GM19467 (cell line): ENCODE data around the gene FHOD3.
"Not testable (repeated sequence)": the region's sequence is repeated elsewhere in the genome, so short reads cannot be mapped to it uniquely, and the experiment has no call there.

ENCODE experiments used
- ATAC-seq: cut with Tn5 transposase; IDR thresholded peaks from one replicate; pipeline ENCODE4 v1.9.1; 2021; ENCODE audit warnings: mild to moderate bottlenecking, moderate library complexity; ENCODE audit not compliant: unreplicated experiment

Gene FHOD3

GRCh38 chr18:36809590-36810381 lies 512.3 kb downstream of the FHOD3 start:
- peak; percentile 96 for ATAC-seq

- no peak for ATAC-seq
Observed at GRCh38 chr18:36811430-36811829, 513.9 kb downstream of the FHOD3 start.

DNA sequence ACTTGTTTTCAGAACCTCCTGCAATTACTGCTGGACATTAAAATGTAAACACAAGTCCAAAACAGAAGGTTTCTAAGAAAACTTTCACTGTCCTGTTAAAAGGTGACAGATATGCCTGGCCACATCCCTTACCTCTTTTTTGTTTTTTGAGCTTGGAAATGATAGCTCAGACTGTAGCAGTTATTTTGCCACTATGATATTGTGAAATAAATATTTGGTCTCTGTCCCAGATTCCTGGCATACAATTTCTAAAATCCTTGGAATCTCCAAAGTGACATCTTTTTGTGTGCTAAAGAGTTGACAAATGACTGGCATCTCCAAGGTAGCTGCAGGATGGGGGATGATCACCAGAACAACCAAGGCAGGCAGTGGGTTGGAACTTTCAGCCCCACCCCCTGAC lies 514.4 kb downstream of the FHOD3 start:
- ATAC-seq, result no peak

DNA sequence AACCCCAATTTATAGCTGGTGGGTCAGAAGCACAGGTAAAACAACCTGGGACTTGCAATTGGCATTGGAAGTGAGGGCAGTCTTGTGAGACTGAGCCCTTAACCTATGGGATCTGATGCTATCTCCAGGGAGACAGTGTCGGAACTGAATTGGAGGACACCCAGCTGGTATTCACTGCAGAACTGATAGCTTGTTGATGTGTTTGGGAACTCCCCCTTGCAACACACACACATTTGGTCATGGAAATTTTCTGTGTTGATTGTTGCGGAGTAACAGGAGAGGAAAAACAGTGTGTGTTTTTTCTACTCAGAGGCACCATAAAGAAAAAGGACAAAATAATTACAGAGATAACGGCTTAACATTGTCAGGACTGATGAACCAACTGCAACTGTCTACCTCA lies 515.2 kb downstream of the FHOD3 start:
- ATAC-seq, result no peak

GRCh38 chr18:36813101-36813775 lies 515.7 kb downstream of the FHOD3 start:
- ATAC-seq, result no peak

- ATAC-seq, result no peak
Observed at GRCh38 chr18:36813824-36814223, 516.3 kb downstream of the FHOD3 start.

DNA sequence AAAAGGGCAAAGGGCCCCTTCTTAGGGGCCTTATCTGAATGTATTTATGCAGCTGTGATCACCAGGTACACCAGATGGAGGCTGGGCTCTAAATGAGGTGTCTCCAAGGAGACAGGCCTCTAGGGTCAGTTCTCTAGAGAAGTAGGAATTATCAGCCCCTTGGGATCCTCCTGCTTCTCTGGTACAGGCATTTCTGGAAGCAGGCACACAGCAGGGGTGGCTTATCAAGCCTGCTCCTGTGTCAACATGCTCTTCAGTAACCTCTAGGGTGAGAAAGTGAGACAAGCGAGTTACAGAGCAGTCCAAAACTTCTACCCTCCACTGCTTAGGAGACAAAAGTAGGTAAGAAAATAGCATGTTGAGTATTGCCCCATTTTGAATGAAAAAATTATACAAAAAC lies 517.5 kb downstream of the FHOD3 start:
- ATAC-seq, result no peak

DNA sequence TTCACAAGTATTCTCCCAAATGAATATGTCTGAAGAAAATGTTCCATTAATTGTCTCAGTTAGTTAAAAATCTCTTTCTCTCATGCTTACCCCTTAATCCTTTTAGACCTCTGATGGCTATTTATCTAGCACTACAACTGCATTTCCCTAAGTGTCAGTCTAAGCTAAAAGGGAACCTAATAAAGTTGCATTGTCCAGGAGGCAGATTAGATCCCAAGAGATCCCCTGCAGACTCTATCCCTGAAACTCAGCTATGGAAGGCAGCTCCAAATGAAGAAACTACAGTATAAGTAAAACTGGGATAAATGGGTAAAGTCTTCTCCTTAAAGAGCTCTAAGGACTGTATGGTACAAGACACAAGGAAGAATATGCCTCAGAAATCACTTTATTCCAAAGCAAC lies 518.6 kb downstream of the FHOD3 start:
- not testable (repeated sequence) for ATAC-seq

DNA sequence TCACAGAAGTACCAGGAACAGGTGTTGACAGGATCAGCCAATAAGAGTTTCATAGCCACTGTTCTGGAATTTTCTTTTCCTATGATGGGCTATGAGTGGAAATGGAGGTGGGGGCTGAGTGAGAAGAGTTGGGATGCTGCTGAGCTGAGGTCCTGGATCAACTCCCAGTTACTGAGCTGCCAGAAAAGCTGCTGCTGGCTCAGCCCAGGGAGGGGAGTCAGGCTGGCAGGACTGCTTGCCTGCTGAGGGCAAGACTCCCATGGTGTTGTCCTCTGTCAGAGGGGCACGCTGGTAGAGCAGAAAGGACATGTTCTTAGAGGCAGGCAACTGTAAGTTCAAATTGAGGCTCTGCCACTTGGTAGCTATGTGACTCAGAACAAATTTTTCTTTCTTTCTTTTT lies 519.5 kb downstream of the FHOD3 start:
- no peak for ATAC-seq

GRCh38 chr18:36818652-36819051 lies 521.1 kb downstream of the FHOD3 start:
- no peak for ATAC-seq

DNA sequence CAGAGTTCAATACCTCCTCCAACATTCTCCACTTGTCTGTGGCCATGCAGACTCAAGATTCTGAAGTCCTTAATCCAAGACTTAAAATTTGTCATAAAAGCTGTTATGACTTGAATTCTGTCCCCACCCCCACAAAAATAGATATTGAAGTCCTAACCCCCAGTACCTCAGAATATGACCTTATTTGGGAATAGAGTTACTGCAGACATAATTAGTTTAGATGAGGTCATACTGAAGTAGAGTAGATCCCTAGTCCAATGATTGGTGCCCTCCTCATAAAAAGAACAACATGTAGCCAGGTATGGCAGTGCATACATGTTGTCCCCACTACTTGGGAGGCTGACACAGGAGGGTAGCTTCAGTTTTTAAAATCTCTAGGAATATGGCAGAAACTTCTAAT lies 522.1 kb downstream of the FHOD3 start:
- no peak for ATAC-seq

- no peak for ATAC-seq
Observed at GRCh38 chr18:36821681-36822080, 524.2 kb downstream of the FHOD3 start.

- ATAC-seq, result no peak
Observed at GRCh38 chr18:36825526-36825925, 528.0 kb downstream of the FHOD3 start.

DNA sequence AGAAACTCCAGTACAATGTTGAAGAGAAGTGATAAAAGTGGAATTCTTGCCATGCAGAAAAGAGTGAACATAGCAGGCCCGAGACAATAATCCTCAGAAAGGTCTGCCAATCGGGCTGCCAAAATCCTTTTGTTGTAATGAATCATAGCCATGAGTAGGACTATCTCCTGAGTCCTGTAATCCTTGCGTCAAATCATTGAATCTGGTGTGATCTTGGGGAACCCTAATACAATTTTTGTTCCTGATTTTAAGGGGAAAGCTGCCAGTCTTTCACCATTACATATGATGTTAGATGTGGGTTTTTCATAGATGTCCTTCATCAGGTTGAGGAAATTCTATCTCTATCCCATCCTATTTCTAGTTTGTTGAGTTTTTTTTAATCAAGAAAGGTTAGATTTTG lies 529.0 kb downstream of the FHOD3 start:
- ATAC-seq, result no peak

GRCh38 chr18:36828157-36828629 lies 530.7 kb downstream of the FHOD3 start:
- ATAC-seq, result no peak

DNA sequence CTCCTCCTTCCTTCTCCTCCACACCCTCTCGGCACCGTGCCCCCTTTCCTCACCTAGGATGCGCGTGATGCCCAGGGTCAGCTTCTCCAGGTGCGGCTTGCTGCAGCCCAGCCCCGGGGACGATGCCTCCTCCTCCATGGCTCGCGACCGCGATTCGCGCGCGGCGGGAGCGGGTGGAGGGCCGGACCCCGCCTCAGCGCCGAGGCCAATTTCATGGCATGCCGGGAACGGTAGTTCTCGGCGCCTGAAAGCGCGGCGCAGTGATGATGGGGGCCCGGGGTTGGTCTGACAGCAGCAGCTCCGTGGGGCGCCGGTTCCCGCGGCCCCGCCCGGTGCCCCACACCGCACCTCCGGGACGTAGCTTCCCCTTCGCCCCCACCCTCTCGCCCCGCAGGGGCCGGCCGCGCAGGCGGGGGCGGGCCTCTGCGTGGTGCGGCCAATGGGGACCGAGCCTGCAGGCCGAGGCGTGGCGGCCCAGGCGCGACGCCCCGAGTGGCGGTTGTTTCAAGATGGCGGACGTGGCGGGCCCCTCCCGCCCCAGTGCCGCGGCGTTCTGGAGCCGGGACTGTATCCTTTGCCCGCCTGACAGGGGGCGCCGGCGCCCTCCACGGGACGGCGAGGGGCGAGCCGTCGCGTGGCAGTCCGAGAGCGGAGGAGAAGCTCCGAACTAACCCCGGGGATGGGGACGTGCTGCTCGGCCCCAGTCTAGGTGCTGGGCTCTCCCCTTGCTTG lies 531.3 kb downstream of the FHOD3 start, which contains the start of the genes KIAA1328 and TPGS2:
TSS of gene KIAA1328 (plus strand) at position 498 of the 732 bp plus-strand sequence. CDS start at position 510, 12 bp downstream.
TSS of gene TPGS2 (minus strand) at position 373 of the 732 bp plus-strand sequence. CDS start at position 138, 235 bp downstream.
- peak; percentile 94 for ATAC-seq
